Measurements from ENCODE around the gene GPRASP1. TPM values are rescaled to one million over a fixed set of nuclear protein-coding genes. Genes with fewer than 3 reads are reported as not detected.

Gene GPRASP1
- total RNA-seq, 1 experiment from 2014 or later = 1.1 TPM

GRCh38 chrX:102669526-102669925, 18.2 kb downstream of the GPRASP1 start (continued):
- TF ChIP-seq CTCF (IDR thresholded peaks at IDR 0.05 in 2 of 3, conservative IDR thresholded peaks at IDR 0.05 in 1 of 3; ENCODE audit: borderline replicate concordance in 1 of 3, insufficient read depth in 1 of 3, low read depth in 2 of 3, low read length in 2 of 3) = no peak

- no peaks in the 10 kb centered on the region for H3K79me2 ChIP-seq (ENCODE audit: insufficient read depth, low read length)
- ATAC-seq (no peak), DNase-seq (ENCODE audit: low read depth, low spot score) (no peak)
- H3K27me3 ChIP-seq (ENCODE audit: insufficient read depth, low read length) = no peaks in the 10 kb centered on the region
- no TSS peak for BruUV-seq (replicated peaks)
- no peak overlapping the region for H3K27ac ChIP-seq (ENCODE audit: low read depth, low read length)
- ChIA-PET RAD21 (ENCODE audit: low non-redundant PET in 1 of 2, low total read pairs in 2 of 2, uncharacterized antibody in 2 of 2, unreplicated experiment in 2 of 2) (no interaction called here), POLR2A (no interaction called here), CTCF (no interaction called here)
- no peak overlapping the region for H3K9ac ChIP-seq (ENCODE audit: low read length)
- H3K4me1 ChIP-seq (ENCODE audit: control insufficient read depth in 1 of 2, insufficient read depth in 2 of 2, low read length in 2 of 2) = no peaks in the 10 kb centered on the region
- H3K36me3 ChIP-seq (ENCODE audit: control insufficient read depth in 1 of 2, insufficient read depth in 2 of 2, low read length in 2 of 2) = no peaks in the 10 kb centered on the region
- no peak for TF ChIP-seq SIN3A (IDR thresholded peaks at IDR 0.05; ENCODE audit: low read depth)
- no peak for TF ChIP-seq YY1 (IDR thresholded peaks at IDR 0.05; ENCODE audit: extremely low read depth, insufficient replicate concordance, low read depth, low read length)
- TF ChIP-seq EZH2 (IDR thresholded peaks at IDR 0.05) = no peak
- TF ChIP-seq ZFX (IDR thresholded peaks at IDR 0.05) = no peak
- no peak for TF ChIP-seq FOSL1 (IDR thresholded peaks at IDR 0.05; ENCODE audit: low read depth)
- TF ChIP-seq ZBTB33 (IDR thresholded peaks at IDR 0.05; ENCODE audit: extremely low read depth, insufficient replicate concordance, low read length) = no peak
- no peak for TF ChIP-seq JUND (IDR thresholded peaks at IDR 0.05)
- TF ChIP-seq EGR1 (IDR thresholded peaks at IDR 0.05; ENCODE audit: low read depth) = no peak
- TF ChIP-seq CEBPB (IDR thresholded peaks at IDR 0.05; ENCODE audit: low read depth) = no peak
- no peak for TF ChIP-seq ZNF274 (IDR thresholded peaks at IDR 0.05; ENCODE audit: low read depth, low read length)
- TF ChIP-seq CBX3 (IDR thresholded peaks at IDR 0.05; ENCODE audit: low read depth) = no peak
- TF ChIP-seq REST (IDR thresholded peaks at IDR 0.05; ENCODE audit: low read depth) = no peak
- no peak for TF ChIP-seq SP1 (IDR thresholded peaks at IDR 0.05; ENCODE audit: low read depth)
- TF ChIP-seq CTCF (IDR thresholded peaks at IDR 0.05 in 2 of 3, conservative IDR thresholded peaks at IDR 0.05 in 1 of 3; ENCODE audit: borderline replicate concordance in 1 of 3, insufficient read depth in 1 of 3, low read depth in 2 of 3, low read length in 2 of 3) = no peak
- TF ChIP-seq POLR2AphosphoS5 (IDR thresholded peaks at IDR 0.05; ENCODE audit: low read depth, low read length) = no peak
- no peak for TF ChIP-seq ELF1 (IDR thresholded peaks at IDR 0.05; ENCODE audit: borderline replicate concordance, low read depth)
- H4K20me1 ChIP-seq (ENCODE audit: insufficient read depth) = no peaks in the 10 kb centered on the region
- intact Hi-C loops (cut with micrococcal nuclease) = no loop called here
- H3K4me3 ChIP-seq (replicated peaks in 1 of 2; ENCODE audit: low read depth in 1 of 2, low read length in 2 of 2) = no peak overlapping the region
- no peak overlapping the region for H3K4me2 ChIP-seq (ENCODE audit: low read length)
- no peaks in the 10 kb centered on the region for H3K9me3 ChIP-seq (ENCODE audit: control insufficient read depth in 1 of 2, insufficient read depth in 1 of 2, low read depth in 1 of 2, low read length in 2 of 2)
- no peak overlapping the region for H2AFZ ChIP-seq (ENCODE audit: low read depth, low read length, poor library complexity, severe bottlenecking)
- H3K9me2 ChIP-seq (ENCODE audit: insufficient read depth) = no peaks in the 10 kb centered on the region
Measured at GRCh38 chrX:102672856-102673255, 21.6 kb downstream of the GPRASP1 start.

Data from HCT116 (cell line).